GM18951 (cell line): Measurements from ENCODE around the gene REXO1.

Experiments
- POLR2A ChIP-seq: IDR thresholded peaks from 4 replicates; pipeline ENCODE4 v1.6.1; 2011; ENCODE audit warnings: mild to moderate bottlenecking; ENCODE audit not compliant: insufficient read length, insufficient read depth; ENCODE audit errors: extremely low read depth
- in situ Hi-C: fragments of 300-500 bp; cut with MboI; formaldehyde crosslinking; loops from one replicate; pipeline ENCODE4 v1.12.0; 2022; ENCODE audit warnings: low sequenced_read_pairs, mixed read lengths, inconsistent platforms; ENCODE audit not compliant: unreplicated experiment

The REXO1 gene

DNA sequence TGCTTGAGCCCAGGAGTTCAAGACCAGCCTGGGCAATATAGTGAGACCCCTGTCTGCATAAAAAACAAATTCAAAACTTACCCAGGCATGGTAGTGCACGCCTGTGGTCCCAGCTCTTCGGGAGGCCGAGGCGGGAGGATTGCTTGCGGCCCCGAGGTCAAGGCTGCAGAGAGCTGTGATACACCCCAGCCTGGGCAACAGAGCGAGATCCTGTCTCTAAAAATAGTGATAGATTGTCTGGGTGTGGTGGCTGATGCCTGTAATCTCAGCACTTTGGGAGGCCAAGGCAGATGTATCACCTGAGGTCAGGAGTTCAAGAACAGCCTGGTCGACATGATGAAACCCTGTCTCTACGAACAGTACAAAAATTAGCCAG is 19.1 kb upstream of the REXO1 start:
- in situ Hi-C loops = no loop called here
- no peak for TF ChIP-seq POLR2A

DNA sequence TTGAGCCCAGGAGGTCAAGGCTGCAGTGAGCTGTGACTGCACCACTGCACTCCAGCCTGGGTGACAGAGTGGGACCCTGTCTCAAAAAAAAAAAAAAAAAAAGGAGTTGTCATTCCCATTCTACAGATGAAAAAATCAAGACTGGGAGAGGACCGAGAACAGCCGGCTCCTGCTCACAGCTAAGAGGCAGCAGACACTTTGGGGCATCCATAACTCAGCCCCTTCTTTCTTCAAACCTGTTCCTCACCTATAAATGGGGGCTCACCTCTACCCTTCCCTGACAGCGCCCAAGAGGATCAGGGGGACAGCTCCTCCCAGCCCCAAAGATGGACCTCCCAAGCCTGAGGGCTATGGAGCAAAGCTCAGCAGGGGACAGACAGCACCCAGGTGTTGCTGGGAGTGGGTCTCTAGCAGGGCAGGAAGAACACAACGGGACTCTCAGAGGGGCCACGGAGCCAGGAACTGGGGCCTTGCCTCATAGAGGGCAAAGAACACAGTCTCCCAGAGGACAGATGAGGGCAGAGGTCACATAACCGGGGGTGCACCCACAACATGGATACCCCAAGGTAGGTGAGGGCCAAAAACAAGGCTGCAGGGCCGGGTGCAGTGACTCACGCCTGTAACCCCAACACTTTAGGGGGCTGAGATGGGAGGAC is 18.5 kb upstream of the REXO1 start:
- no peak for TF ChIP-seq POLR2A
- in situ Hi-C loops = no loop called here

DNA sequence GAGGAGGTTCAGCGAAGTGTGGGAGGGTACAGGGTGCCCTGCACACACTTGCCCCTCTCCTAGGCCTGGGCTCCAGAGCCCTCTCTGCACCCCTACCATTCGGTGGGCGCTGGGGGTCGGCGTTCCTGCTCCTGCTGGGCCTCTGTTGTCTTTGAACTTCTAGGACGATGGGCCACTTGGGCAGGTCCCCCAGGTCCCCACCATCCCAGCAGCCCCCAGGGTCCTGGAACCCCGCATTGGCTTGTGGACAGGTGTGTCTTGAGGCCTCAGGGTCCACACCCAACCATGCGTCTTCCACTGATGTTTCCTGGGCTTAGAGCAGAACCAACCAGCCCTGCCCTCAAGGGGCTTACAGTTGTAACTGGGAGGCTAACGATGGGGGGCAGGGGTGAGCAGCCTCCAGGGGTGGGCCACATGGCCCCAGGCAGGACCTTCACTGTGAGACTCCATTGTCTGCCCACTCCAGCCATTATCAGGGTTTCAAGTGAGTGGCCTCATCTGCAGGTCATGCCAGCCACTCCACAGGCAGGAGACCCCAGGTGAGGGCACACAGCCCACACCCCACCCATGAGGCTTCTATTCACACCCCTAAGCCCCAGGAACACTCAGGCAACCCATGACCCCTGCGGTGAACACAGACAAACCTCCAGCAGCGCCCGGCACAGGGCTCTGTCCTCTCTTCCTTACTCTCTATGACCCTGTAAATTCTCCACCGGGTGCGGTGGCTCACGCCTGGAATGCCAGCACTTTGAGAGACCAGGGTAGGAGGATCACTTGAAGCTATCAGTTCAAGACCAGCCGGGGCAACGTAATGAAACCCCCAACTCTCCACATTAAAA is 17.1 kb upstream of the REXO1 start:
- in situ Hi-C loops = no loop called here
- TF ChIP-seq POLR2A = no peak

DNA sequence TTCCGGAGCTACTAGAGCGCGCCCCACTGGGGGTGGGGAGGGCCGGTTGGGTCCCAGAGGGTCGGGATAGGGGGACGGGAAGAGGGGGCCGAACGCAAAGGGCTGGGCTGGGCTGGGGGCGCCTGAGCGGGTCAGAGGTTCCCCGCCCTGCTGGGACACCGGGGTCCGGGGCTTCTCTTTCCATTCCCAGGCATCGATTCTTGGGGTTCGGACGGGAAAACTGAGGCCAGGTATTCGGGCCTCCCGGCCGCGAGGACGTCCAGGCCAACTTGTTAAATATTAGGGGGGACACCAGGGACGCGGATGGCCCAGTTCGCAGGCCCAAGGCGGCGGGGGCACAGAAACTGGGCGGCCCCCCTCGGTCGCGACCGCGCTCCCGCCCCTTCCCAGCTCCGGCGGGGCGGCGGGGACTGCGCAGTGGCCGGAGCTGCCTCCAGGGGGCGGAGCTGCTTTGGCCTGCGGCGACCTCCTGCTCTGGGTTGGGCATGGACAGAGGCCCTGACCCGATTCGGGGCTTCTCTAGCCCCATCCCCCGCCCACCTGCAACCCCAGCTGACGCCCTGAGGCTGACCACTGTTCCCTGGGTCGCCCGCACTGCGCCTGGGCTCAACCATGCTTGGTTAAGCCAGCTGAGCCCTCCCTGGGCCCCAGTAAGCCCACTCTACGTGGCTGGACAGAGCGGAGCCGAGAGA is 16.3 kb upstream of the REXO1 start:
- peak; percentile 5 for TF ChIP-seq POLR2A
- in situ Hi-C loops = no loop called here

DNA sequence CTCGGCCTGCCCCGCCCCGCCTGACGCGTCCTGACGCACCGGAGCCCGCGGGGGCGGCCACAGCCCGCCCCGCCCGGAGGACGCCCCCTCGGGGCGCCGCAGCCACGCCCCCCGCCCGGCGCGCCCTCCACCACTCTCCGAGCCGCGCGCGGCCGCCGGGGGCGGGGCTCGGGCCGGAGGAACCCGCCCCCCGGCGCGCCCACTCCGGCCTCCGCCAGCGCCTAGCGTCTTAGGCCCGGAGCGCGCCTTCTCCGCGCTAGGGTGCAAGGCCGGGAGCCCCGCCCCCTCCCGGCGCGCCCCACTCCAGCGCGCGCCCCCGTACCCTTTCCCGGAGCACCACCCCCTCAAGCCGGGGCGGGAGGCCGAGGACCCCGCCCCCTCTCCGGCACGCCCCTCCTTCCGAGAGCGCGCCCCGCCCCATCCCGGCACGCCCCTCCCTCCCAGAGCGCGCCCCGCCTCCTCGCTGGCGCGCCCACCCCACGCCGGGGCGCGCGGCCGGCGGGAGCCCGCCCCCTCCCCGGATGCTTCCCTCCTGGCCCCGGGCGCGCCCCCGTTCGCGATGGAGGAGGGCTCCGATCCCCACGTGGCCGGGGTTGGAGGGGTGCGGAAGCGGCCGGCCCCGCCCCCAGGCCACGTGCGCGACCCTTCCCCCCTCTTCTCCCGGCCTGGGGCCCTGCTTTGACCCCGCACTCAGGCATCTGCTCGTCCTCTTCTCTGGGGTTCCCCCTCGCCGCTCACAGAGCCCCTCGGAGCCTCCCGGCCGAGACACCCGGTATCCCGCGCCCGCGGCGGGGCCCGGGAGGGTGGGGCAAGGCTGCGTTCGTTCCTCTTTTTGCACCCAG is 15.6 kb upstream of the REXO1 start:
- in situ Hi-C loops = no loop called here
- TF ChIP-seq POLR2A = peak; percentile 57

DNA sequence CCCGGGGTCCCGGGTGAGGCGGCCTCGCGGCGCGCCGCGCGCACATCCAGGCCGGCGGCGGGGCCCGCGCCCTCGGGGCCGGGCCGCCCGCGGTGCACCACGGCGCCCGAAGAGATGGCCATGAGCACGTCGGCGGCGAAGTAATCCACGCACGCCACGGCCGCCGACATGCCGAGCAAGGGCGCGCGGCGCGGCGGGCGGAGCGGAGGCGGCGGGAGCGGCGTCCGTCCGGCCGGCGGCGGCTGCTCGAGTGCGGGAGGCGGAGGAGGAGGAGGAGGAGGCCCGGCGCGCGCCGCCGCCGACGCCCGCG is 15.0 kb upstream of the REXO1 start, which contains the start of gene KLF16:
KLF16 (minus strand) TSS at position 252 of the 310 bp plus-strand sequence; CDS start at position 170, 82 bp downstream.
- in situ Hi-C loops = no loop called here
- peak; percentile 71 for TF ChIP-seq POLR2A

DNA sequence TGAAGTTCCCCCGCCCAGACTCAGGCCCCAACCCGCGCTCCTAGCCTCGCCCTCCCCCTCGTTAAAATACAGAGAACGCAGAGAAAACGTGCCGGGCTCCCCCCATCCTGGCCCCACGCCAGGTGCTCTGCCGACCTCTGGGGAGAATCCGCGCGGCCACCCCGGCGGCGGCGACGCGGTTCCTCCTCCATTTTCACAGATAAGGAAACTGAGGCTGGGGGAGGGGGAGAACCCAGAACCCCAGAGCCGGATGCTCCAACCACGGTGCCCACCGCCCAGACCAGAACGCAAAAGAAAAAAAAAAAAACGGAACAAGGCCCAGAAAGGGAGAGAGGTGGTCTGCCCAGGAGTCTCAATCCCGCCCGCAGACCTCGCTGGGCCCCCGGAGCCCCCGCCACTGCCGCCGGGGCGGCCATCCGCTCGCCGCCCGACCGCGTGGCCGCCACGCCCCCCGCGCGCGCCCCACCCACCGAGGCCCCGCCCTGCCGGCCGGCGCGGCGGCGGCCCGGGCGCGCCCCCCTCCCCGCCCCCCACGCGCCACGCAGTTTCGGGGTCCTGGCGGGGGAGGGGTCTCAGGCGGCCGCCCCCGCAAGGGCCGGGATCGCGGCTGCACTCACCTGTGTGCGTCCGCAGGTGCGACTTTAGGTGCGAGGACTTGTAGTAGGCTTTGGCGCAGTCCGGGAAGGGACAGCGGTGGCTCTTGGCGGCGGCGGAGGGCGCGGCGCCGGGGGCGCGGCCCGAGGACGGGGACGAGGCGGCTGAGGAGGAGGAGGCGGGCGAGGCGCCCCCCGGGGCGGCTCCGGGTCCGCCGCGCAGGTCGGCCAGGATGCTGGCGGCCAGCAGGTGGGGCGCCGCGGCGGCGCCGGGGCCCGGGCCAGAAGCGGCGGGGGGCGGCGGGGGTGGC is 14.4 kb upstream of the REXO1 start:
- TF ChIP-seq POLR2A = peak; percentile 34
- in situ Hi-C loops = no loop called here

DNA sequence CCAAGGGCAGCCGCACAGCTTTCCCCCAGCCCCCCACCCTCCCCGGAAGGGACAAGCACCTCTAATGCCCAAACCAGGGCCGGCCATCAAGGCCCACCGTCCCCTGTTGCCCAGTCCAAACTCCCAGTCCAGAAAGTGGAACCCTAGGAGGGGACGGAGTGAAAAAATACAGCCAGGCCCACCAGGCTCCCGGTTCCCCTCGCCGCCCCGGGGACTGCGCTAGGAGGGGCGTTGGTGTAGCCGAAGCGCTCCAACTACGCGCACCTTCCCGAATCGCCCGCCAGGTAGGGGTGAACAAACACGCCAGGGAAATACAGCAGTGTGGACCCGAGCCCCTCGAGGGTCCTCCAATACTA is 13.8 kb upstream of the REXO1 start:
- in situ Hi-C loops = no loop called here
- TF ChIP-seq POLR2A = no peak

DNA sequence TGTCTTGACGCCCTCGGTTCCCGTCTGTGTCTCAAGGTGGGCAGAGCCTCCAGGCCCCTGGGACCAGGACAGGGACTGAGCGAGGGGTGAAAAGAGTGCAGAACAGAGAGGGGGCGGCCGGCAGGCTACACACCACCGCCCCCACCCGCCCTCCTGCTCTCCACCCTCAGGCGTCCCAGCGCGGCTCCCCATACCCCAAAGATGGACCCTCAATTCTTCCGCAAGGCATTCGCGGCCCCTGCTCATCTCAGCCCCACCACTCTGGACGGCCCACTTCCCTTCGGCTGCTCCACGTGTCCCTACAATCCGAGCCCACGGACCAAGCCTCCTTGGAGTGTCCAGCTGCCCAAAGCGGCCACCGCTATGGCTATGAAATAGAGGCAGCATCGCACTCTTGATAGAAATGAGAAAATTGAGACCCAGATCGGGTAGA is 13.3 kb upstream of the REXO1 start:
- in situ Hi-C loops = no loop called here

DNA sequence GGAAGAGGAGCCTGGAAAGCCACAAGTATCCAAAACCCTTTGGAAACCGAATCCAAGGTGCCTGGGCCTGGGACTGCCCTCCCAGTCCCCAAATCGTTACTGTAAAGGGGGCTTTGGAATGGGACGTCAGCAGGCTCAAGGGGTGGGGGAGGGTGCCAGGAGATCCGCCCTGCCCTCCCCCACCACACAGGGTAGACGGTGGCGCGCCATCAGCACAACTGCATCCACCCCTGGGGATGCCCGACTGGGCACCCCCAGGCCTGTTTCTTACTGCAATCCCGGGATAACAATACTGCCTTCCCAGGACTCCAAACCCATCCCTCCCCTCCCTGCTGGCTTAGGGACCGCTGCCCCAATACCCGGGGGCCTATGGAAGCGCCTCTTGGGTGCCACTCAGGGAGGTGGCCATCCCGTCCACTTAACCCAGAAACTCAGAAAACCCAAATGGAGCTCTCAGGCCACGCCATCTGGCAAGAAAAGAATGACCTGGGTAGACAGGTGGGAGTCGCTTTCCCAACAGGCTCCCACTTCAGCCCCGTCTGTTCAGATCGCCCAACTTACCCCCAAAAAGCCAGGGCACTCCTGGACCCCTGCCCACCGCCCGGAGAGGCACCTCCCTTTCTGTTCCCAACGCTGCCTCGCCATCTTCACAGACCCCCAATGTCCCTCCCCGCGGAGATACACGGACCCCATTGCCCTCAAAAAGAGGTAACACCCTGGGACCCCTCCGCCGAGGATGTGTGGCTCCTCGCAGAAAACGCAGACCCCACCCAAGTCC is 12.7 kb upstream of the REXO1 start:
- TF ChIP-seq POLR2A = no peak
- in situ Hi-C loops = no loop called here

More for the DNA sequence above, 13.3 kb upstream of the REXO1 start:
- TF ChIP-seq POLR2A = no peak

DNA sequence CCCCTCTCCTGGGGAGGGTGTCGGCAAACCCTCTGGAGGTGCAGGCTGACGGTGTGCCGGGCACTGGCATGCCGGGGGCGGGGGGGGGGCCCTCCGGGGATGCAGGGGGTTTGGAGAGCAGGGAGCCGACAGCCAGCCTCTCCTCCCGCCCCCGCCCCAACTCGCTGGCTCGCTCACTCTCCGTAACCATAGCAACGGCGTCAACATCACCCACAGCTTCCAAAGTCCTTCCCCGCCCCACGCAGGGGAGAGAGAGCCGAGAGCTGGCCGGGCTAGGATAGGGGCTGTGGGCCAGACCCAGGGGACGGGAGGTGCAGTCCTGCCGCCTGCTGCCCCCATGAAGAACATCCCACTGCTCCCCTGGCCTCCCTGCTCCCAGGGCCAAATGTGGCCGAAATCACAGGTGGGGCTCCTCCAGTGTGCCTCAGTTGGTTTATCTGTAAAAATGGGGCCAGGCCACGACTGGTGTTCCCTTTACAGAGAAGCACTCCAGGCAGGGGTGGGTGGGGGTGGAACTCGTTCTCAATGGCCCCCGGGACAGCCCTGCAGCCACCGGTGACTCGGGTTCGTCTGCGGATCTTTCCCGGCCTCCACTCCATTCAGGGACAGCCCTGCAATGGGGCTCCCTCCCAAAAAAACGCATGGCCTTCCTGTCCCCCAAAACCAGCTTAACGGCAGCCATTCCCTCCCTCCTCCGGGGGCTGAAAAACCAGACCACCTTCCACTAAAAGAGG is 11.9 kb upstream of the REXO1 start:
- in situ Hi-C loops = no loop called here
- TF ChIP-seq POLR2A = no peak
